ENCODE measurements around the gene NFATC4. TPM values are rescaled to one million over a fixed set of nuclear protein-coding genes. Genes with fewer than 3 reads are reported as not detected.
A peak's percentile ranks its signal among the peaks of the same experiment; 100 is the strongest.

The NFATC4 gene
- total and polyA plus RNA-seq, 2 of the 4 experiments (the other 2 are of a cell fraction), result 15.6 to 35.8 TPM

DNA sequence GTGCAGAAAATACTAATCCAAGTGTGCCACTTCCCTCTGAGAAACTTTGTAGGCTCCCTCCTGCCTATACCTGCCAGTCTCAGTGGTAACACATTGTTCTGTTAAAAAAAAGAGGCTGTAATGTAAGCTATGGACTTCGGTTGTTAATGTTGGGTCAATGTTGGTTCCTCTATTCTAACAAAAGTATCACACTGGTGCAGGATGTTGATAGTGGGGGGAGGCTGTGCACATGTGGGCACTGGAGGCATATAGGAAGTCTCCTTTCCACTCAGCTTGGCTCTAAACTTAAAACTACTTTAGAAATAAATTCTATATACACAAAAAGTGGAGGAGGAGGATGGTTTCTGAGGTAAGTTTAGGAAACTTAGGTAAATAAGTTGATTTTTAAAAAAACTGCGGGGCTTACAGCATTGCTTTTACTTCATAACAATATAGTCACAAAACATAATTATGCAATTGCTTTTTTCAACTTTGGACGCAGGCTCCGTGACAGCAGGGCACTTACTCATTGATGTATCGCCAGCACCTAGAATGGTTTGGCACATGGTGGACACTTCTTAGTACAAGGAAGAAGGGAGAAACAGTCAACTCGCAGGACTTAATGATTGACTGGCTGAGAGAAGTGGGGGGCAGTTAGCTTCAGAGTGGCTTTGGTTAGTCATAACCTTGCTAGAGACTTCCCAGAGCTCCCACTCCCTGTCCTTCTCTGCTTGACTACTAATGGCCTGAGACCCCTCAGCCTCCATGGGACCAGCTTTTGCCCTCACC is 22.9 kb downstream of the NFATC4 start:
- dilution Hi-C loops (cut with HindIII; ENCODE audit: low sequenced_read_pairs, unreplicated experiment) (no loop called here), intact Hi-C loops (cut with micrococcal nuclease) (no loop called here), in situ Hi-C loops (cut with MboI; ENCODE audit: low sequenced_read_pairs) (no loop called here)
- BruUV-seq (replicated peaks), result no TSS peak
- H2BK20ac ChIP-seq (ENCODE audit: low read depth, low read length), result no peak overlapping the region
- no peak overlapping the region for H3K56ac ChIP-seq (ENCODE audit: extremely low read depth, insufficient read depth, low read length)
- peak overlapping the region; percentile 0; the same call in 1 of the 2 replicates for H2BK120ac ChIP-seq (ENCODE audit: low read depth, low read length)
- no peak overlapping the region for H4K5ac ChIP-seq (ENCODE audit: low read depth, low read length)
- no peak overlapping the region; the same call in 1 of the 2 replicates for H3K4ac ChIP-seq (ENCODE audit: low read depth, low read length)
- no peak overlapping the region for H2AK5ac ChIP-seq (ENCODE audit: low read depth, low read length)
- H3K27me3 ChIP-seq (ENCODE audit: control insufficient read depth, insufficient read depth, low read length), result peaks cover 3% of the 10 kb centered on the region; the same call in 1 of the 2 replicates
- H3K4me3 ChIP-seq (ENCODE audit: insufficient read depth, low read depth, low read length), result no peak overlapping the region
- no peak overlapping the region for H2BK5ac ChIP-seq (ENCODE audit: low read depth, low read length, poor library complexity, severe bottlenecking)
- DNase-seq (no peak), ATAC-seq (ENCODE audit: low read depth) (no peak)
- H3K18ac ChIP-seq (ENCODE audit: low read depth, low read length), result no peak overlapping the region
- H3K9me1 ChIP-seq (ENCODE audit: insufficient read depth, low read length), result 0 out of 2 replicates have a peak, but pooled peaks cover 2% of the 10 kb centered on the region
- ChIA-PET CTCF (no interaction called here), POLR2A (ENCODE audit: unreplicated experiment) (no interaction called here)
- H3K23ac ChIP-seq (ENCODE audit: low read depth, low read length), result no peak overlapping the region
- H2AK9ac ChIP-seq (replicated peaks; ENCODE audit: low read depth, low read length, poor library complexity), result no peak overlapping the region
- H3K14ac ChIP-seq (replicated peaks; ENCODE audit: low read depth, low read length), result no peak overlapping the region
- H3K79me1 ChIP-seq (ENCODE audit: low read depth in 1 of 2, low read length in 2 of 2), result no peaks in the 10 kb centered on the region
- H3K9me3 ChIP-seq (ENCODE audit: control insufficient read depth, insufficient read depth, low read length), result no peaks in the 10 kb centered on the region
- no peak overlapping the region for H4K91ac ChIP-seq (ENCODE audit: insufficient read depth, low read depth, low read length)
- no peak for TF ChIP-seq POLR2A (IDR thresholded peaks at IDR 0.05; ENCODE audit: low read depth, low read length)
- TF ChIP-seq, protein P1, sequence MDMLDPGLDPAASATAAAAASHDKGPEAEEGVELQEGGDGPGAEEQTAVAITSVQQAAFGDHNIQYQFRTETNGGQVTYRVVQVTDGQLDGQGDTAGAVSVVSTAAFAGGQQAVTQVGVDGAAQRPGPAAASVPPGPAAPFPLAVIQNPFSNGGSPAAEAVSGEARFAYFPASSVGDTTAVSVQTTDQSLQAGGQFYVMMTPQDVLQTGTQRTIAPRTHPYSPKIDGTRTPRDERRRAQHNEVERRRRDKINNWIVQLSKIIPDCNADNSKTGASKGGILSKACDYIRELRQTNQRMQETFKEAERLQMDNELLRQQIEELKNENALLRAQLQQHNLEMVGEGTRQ (IDR thresholded peaks at IDR 0.05; ENCODE audit: low read depth, low read length), result no peak
- TF ChIP-seq MAZ (IDR thresholded peaks at IDR 0.05; ENCODE audit: borderline replicate concordance, low read depth, low read length), result no peak
- TF ChIP-seq, protein P2, sequence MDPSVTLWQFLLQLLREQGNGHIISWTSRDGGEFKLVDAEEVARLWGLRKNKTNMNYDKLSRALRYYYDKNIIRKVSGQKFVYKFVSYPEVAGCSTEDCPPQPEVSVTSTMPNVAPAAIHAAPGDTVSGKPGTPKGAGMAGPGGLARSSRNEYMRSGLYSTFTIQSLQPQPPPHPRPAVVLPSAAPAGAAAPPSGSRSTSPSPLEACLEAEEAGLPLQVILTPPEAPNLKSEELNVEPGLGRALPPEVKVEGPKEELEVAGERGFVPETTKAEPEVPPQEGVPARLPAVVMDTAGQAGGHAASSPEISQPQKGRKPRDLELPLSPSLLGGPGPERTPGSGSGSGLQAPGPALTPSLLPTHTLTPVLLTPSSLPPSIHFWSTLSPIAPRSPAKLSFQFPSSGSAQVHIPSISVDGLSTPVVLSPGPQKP (IDR thresholded peaks at IDR 0.05; ENCODE audit: borderline replicate concordance, low read depth, low read length), result no peak
- TF ChIP-seq, protein P3, sequence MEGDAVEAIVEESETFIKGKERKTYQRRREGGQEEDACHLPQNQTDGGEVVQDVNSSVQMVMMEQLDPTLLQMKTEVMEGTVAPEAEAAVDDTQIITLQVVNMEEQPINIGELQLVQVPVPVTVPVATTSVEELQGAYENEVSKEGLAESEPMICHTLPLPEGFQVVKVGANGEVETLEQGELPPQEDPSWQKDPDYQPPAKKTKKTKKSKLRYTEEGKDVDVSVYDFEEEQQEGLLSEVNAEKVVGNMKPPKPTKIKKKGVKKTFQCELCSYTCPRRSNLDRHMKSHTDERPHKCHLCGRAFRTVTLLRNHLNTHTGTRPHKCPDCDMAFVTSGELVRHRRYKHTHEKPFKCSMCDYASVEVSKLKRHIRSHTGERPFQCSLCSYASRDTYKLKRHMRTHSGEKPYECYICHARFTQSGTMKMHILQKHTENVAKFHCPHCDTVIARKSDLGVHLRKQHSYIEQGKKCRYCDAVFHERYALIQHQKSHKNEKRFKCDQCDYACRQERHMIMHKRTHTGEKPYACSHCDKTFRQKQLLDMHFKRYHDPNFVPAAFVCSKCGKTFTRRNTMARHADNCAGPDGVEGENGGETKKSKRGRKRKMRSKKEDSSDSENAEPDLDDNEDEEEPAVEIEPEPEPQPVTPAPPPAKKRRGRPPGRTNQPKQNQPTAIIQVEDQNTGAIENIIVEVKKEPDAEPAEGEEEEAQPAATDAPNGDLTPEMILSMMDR (conservative IDR thresholded peaks at IDR 0.05; ENCODE audit: low read depth, low read length), result no peak
- TF ChIP-seq CHD1 (IDR thresholded peaks at IDR 0.05; ENCODE audit: low read depth, low read length), result no peak
- TF ChIP-seq BHLHE40 (IDR thresholded peaks at IDR 0.05; ENCODE audit: low read depth, low read length), result no peak
- no peak for TF ChIP-seq CEBPB (IDR thresholded peaks at IDR 0.05; ENCODE audit: low read depth, low read length)
- no peak for TF ChIP-seq MXI1 (IDR thresholded peaks at IDR 0.05; ENCODE audit: borderline replicate concordance, low read depth, low read length)
- peaks cover 7% of the 10 kb centered on the region for H3K4me1 ChIP-seq (ENCODE audit: control insufficient read depth, insufficient read depth, low read length)
- H3K4me2 ChIP-seq (ENCODE audit: low read depth, low read length), result no peak overlapping the region
- H4K20me1 ChIP-seq (ENCODE audit: insufficient read depth, low read length), result no peaks in the 10 kb centered on the region
- H3K36me3 ChIP-seq (ENCODE audit: control insufficient read depth, insufficient read depth, low read length), result no peaks in the 10 kb centered on the region
- no peak overlapping the region for H3K9ac ChIP-seq (ENCODE audit: low read depth, low read length)
- no peak overlapping the region for H2BK15ac ChIP-seq (ENCODE audit: low read depth, low read length)
- H2AFZ ChIP-seq (replicated peaks; ENCODE audit: low read length, poor library complexity), result no peak overlapping the region
- H3K27ac ChIP-seq (ENCODE audit: insufficient read depth, low read length), result no peak overlapping the region
- no peak overlapping the region for H4K8ac ChIP-seq (ENCODE audit: low read depth in 2 of 2, low read length in 2 of 2)
- no CpG with 5 or more reads among the region's 6 CpGs for WGBS, 2 experiments (ENCODE audit: extremely low coverage in 2 of 2, insufficient read length in 1 of 2)

Measured in IMR-90 (cell line).